ENCODE measurements around the gene RBM23. TPM values are rescaled to one million over a fixed set of nuclear protein-coding genes. Genes with fewer than 3 reads are reported as not detected.

The RBM23 gene
- polyA plus RNA-seq, 1 donor (not counting 4 experiments of a cell fraction or from before 2014, with no cell fraction given), result 50.8 TPM

DNA sequence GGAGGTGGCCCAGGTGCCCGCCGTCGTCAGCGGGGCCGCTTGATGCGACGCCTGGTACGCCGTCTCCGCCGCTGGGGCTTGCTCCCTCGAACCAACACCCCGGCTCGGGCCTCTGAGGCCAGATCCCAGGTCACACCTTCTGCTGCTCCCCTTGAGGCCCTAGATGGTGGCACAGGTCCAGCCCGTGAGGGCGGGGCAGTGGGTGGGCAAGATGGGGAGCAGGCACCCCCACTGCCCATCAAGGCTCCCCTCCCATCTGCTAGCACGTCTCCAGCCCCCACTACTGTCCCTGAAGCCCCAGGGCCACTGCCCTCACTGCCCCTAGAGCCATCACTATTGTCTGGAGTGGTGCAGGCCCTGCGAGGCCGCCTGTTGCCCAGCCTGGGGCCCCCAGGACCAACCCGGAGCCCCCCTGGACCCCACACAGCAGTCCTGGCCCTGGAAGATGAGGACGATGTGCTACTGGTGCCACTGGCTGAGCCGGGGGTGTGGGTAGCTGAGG lies 41.9 kb downstream of the RBM23 start:
- H3K4me2 ChIP-seq (ENCODE audit: control insufficient read depth, extremely low read depth, insufficient read depth, low read depth, low read length), result no peak overlapping the region
- H3K27ac ChIP-seq (ENCODE audit: control insufficient read depth, insufficient read depth, low read length), result no peak overlapping the region
- no peak overlapping the region for H3K9ac ChIP-seq (ENCODE audit: control insufficient read depth, extremely low read depth, insufficient read depth, low read length)
- no peak for FAIRE-seq
- no peaks in the 10 kb centered on the region for H3K9me3 ChIP-seq (ENCODE audit: control insufficient read depth, low read depth, low read length)
- H3K4me3 ChIP-seq (ENCODE audit: control insufficient read depth in 2 of 3, extremely low read depth in 1 of 3, insufficient read depth in 2 of 3, low read depth in 1 of 3, low read length in 3 of 3), result no peak overlapping the region
- H4K20me1 ChIP-seq (ENCODE audit: control insufficient read depth, extremely low read depth, insufficient read depth, low read length), result no peaks in the 10 kb centered on the region
- H3K9me1 ChIP-seq (ENCODE audit: control insufficient read depth, extremely low read depth, insufficient read depth, low read length), result no peaks in the 10 kb centered on the region
- DNase-seq (ENCODE audit: low read depth, low spot score), result no peak
- H3K27me3 ChIP-seq (ENCODE audit: control insufficient read depth, extremely low read depth, insufficient read depth, low read length), result no peaks in the 10 kb centered on the region
- dilution Hi-C loops (cut with MboI; ENCODE audit: extremely low pct_ligation_motif_present, low sequenced_read_pairs), result no loop called here
- H3K4me1 ChIP-seq (ENCODE audit: control insufficient read depth, extremely low read depth, insufficient read depth, low read length), result peaks cover 8% of the 10 kb centered on the region
- H2AFZ ChIP-seq (ENCODE audit: control insufficient read depth, low read length), result no peak overlapping the region
- H3K79me2 ChIP-seq (ENCODE audit: control insufficient read depth, insufficient read depth, low read length), result peaks cover 25% of the 10 kb centered on the region
- TF ChIP-seq CTCF (optimal IDR thresholded peaks at IDR 0.05 in 1 of 3, IDR thresholded peaks at IDR 0.05 in 1 of 3, conservative IDR thresholded peaks at IDR 0.05 in 1 of 3; ENCODE audit: extremely low read depth in 1 of 3, insufficient read depth in 2 of 3, low read length in 3 of 3), result no peak
- no peak for TF ChIP-seq EZH2 (IDR thresholded peaks at IDR 0.05; ENCODE audit: low read length)
- H3K36me3 ChIP-seq (ENCODE audit: control insufficient read depth in 2 of 2, extremely low read depth in 1 of 2, insufficient read depth in 2 of 2, low read length in 2 of 2), result peaks cover 42 to 47% of the 10 kb centered on the region in 2 experiments

DNA sequence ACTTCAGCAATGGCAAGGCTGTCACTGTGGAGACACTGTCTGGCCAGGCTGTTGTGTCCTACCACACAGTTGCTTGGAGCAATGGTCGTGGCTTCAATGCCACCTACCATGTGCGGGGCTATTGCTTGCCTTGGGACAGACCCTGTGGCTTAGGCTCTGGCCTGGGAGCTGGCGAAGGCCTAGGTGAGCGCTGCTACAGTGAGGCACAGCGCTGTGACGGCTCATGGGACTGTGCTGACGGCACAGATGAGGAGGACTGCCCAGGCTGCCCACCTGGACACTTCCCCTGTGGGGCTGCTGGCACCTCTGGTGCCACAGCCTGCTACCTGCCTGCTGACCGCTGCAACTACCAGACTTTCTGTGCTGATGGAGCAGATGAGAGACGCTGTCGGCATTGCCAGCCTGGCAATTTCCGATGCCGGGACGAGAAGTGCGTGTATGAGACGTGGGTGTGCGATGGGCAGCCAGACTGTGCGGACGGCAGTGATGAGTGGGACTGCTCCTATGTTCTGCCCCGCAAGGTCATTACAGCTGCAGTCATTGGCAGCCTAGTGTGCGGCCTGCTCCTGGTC lies 43.1 kb downstream of the RBM23 start:
- H3K27ac ChIP-seq (ENCODE audit: control insufficient read depth, insufficient read depth, low read length), result no peak overlapping the region
- H3K4me2 ChIP-seq (ENCODE audit: control insufficient read depth, extremely low read depth, insufficient read depth, low read depth, low read length), result no peak overlapping the region
- H4K20me1 ChIP-seq (ENCODE audit: control insufficient read depth, extremely low read depth, insufficient read depth, low read length), result no peaks in the 10 kb centered on the region
- no peaks in the 10 kb centered on the region for H3K9me3 ChIP-seq (ENCODE audit: control insufficient read depth, low read depth, low read length)
- peaks cover 14% of the 10 kb centered on the region for H3K4me1 ChIP-seq (ENCODE audit: control insufficient read depth, extremely low read depth, insufficient read depth, low read length)
- DNase-seq (ENCODE audit: low read depth, low spot score) (no peak), FAIRE-seq (no peak)
- H3K27me3 ChIP-seq (ENCODE audit: control insufficient read depth, extremely low read depth, insufficient read depth, low read length), result no peaks in the 10 kb centered on the region
- H3K9me1 ChIP-seq (ENCODE audit: control insufficient read depth, extremely low read depth, insufficient read depth, low read length), result no peaks in the 10 kb centered on the region
- no peak overlapping the region for H3K4me3 ChIP-seq (ENCODE audit: control insufficient read depth in 2 of 3, extremely low read depth in 1 of 3, insufficient read depth in 2 of 3, low read depth in 1 of 3, low read length in 3 of 3)
- H3K36me3 ChIP-seq (ENCODE audit: control insufficient read depth in 2 of 2, extremely low read depth in 1 of 2, insufficient read depth in 2 of 2, low read length in 2 of 2), result peaks cover 42 to 47% of the 10 kb centered on the region in 2 experiments
- no peak overlapping the region for H3K9ac ChIP-seq (ENCODE audit: control insufficient read depth, extremely low read depth, insufficient read depth, low read length)
- no peak for TF ChIP-seq CTCF (optimal IDR thresholded peaks at IDR 0.05 in 1 of 3, IDR thresholded peaks at IDR 0.05 in 1 of 3, conservative IDR thresholded peaks at IDR 0.05 in 1 of 3; ENCODE audit: extremely low read depth in 1 of 3, insufficient read depth in 2 of 3, low read length in 3 of 3)
- TF ChIP-seq EZH2 (IDR thresholded peaks at IDR 0.05; ENCODE audit: low read length), result no peak
- H2AFZ ChIP-seq (ENCODE audit: control insufficient read depth, low read length), result no peak overlapping the region
- dilution Hi-C loops (cut with MboI; ENCODE audit: extremely low pct_ligation_motif_present, low sequenced_read_pairs), result no loop called here
- H3K79me2 ChIP-seq (ENCODE audit: control insufficient read depth, insufficient read depth, low read length), result peaks cover 25% of the 10 kb centered on the region
